ENCODE measurements around the gene TESPA1.

Gene TESPA1

DNA sequence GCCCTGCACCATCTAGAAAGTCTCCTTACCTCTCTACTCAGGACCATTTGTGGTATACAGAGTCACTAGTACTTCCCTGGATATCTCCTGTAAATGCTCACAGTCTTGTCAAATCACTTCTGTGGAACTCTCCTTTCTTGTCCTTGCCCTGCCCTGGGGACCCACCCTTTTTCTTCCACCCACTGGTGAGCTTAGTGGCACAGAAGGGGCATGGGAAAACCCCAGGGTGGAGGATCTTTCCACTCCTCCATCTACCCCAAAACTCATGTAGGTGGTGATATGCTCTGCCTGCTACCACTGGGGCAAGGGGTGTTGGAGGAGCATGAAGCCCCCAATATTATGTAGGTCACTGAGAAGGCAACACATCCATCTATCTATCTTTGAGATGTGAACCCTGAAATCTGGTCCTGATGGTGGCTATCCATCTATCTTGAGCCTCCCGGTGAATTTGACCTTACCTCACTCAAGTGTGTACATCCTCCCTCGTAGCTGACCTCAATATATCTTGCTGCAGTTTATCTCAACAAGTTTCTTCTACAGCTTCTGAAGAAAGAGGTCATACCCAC is 943 bp downstream of the TESPA1 start:
- no peak for DNase-seq (ENCODE audit: low read depth in 3 of 3)

DNA sequence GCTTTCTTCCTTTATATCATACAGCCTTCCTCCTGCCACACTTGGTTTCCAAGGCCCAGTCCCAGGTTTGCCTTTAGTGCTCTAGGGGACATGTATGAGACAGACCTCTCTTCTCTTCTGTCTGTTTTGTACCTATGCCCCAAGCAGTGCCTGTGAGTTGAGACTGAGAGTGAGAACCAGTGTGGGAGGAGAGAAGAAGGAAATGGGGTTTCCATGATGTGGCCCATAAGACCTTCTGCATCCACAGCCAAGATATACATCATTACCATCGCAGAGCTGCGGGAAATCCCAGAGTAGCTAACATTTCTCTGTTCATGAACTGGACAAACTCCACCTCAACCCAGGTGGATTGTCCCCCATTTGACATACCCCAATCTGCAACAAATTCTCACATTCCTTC is 2.8 kb downstream of the TESPA1 start:
- no peak for DNase-seq (ENCODE audit: low read depth in 3 of 3)

DNA sequence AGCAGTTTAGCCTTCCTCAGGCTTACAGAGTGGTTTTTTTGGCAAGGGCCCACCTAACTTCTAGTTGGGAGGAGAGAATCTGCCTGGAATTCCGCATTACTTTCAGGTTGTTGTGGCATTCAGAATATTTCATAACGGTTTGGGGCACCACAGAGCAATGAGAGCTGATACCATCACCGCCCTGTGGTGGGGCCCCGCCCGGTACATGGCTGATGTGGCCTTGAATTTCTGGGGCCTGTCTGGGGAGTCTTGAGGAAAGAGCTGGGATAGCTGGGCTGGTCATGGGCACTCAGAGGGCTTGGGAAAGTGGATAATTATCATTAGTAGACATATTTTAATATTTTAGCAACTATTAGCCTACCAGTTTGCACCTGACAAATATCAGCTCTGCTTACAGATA is 4.2 kb downstream of the TESPA1 start:
- DNase-seq (ENCODE audit: low read depth in 3 of 3): no peak

DNA sequence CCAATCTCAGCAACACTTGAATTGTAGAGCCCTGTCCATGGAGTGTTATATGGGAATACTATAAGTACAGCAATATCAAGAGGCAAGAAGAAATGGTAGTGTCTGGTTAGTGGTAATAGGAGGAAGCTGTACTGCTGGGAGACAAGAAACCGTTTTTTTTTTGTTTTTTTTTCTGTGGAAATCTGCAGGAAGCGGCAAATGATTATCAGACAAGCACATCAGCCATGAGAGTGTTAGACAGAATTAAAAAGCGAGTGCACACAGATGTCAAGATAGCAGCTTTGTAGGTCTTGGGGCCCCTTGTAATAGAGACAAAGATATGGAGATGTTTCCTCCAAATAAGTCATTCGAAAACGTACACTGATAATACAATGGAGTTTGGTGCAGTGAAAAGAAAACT is 6.7 kb downstream of the TESPA1 start:
- no peak for DNase-seq (ENCODE audit: low read depth in 3 of 3)

DNA sequence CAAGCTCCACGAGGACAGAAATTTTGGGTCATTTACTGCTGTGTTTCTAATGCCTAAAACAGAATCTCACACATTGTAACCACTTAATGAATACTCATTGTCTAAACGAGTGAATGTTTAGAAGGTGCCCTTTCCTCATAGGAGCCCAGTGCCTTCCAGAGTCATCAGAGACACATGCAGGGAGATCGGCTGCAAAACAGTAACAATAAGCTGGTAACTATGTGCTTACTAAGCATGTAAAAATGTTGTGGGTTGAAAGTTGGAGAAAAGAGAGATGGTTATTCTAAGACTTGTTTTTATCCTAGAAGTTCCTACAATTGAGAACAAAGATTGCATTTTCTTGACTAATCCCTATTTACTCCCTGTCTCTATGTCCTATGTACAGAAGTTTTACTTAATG is 7.4 kb downstream of the TESPA1 start:
- no peak for DNase-seq (ENCODE audit: low read depth in 3 of 3)

DNA sequence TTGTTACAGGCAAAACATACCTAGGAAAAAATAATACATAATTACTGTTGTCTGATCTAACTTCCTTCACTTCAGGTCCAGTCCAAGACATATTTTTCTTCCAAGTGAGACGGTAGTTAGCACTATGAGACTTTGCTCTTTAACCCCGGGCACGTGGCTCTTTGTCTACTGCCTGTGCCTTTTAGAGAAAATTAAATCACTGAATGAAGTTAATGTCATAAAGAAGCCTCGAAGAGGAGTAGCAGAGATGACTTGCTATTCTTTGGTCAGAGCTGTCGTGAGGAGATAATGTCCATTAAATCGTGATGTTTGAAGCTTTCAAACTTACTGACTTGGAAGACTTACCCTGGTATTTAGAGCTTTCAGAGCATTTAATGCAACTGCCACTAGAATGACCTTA is 8.7 kb downstream of the TESPA1 start:
- DNase-seq (ENCODE audit: low read depth in 3 of 3): no peak

DNA sequence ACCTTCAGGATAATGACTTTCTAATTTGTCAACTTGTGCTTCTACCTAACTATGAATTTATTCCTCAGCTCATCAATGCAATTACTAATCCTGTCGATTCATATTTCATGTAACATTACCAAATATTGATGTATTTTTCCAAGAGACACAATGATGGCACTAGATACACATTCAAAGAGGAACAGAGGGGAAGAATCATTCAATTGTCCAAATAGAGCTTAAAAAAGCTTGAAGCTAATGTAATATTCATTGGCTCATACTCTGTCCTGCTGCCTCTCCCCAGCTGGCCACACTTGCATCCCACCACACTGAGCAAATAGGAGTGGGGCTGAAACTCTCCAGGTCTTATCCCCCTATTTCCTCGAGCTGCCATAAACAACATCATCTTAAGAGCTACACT is 9.3 kb downstream of the TESPA1 start:
- no peak for DNase-seq (ENCODE audit: low read depth in 3 of 3)

DNA sequence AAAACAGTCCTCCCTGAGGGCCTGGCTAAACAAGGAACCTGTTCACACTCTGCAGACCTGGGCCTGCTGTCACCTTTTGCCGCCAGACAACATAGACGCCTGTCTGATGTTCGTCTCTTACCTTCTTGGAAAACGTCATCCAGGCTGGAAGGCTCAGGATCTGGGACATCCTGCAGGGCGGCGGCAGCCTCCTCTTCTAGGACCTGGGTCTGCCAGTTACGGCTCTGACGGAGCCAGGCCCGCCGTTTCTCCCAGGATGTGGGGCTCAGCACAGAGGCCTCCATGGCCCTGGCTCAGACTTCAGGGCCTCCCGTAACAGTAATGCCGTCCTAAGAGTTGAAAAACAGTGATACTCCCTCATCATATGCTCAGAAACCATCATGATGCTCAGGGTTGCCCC is 10.3 kb downstream of the TESPA1 start:
- DNase-seq (ENCODE audit: low read depth in 3 of 3): no peak

DNA sequence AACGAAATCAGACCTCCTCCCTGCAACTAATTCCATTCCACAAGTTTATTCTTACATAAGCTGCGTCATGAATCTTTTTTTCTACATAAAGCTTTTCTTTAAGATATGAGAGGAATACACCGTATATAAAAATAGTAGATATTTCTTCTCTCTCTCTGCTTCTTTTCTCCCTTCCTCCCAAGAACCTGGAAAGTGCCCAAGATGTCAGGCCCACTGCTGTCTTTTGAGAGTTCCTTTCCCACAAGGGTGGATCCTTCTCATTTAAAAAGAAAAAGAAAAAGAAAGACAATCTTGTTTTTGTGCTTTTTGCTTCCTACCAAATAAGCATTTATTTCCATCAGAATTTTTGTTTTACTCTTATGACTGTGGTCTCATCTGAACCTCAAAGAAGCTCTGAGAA is 11.0 kb downstream of the TESPA1 start:
- DNase-seq (ENCODE audit: low read depth in 3 of 3): no peak

DNA sequence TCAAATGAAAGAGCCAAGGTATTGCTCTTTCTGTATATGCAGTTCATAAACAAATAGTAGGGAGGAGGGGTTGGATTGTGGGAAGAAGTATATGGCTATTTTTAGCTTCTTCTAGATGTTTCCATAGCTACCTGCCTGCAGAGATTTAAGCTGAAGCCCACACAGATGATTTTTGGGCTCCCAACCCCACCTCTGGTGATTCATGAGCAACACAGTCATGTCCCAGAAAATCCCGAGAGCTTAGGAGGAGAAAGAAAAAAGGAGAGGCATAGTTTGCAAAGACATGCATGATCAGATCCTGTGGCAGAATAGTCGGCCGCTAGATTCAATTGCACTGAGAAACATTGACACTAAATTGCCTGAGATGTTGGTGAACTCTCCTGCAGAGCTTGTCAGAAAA is 13.8 kb downstream of the TESPA1 start:
- no peak for DNase-seq (ENCODE audit: low read depth in 3 of 3)

DNA sequence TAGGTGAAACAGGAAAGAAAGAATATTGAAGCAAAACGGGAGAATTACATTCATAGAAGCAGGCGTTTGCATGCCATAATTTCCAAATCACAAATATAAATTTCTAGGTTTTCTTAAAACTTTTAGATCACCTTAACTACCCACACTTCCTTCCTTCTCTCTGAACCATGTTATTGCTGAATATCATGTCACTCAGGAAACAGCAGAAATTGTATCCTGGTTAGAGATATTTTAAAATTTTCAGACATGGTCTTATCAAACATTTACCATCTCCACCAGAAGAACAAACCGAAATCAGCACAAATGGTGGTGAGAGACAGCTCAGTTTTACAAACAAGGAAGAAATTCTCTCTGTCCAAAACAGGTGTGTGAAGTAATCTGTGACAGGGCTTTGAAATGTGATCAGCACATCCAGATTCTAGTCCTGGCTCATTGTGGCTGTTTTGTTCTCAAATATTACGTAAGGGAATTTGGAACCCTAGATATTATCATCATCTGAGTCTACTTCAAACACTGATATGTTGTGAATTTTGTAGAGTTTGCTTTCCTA is 16.3 kb downstream of the TESPA1 start:
- no peak for DNase-seq (ENCODE audit: low read depth in 3 of 3)

DNA sequence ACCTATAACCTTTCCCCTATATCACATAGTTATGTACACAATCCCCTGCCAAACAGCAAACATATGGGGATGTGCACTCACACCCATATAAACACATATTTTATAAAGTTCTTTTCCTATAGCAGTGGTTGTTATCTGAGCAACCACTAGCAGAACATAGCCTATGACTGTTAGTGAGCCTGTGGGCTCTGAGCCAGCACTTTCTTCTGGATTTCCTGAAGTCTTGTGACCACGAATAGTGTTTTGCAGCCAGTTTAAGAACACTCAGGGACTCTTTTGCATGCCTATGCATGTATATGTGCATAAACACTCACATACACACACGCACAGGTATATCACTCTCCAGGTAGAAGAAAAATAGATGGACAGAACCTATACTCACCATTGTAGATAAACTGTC is 17.1 kb downstream of the TESPA1 start:
- DNase-seq (ENCODE audit: low read depth in 3 of 3): no peak

DNA sequence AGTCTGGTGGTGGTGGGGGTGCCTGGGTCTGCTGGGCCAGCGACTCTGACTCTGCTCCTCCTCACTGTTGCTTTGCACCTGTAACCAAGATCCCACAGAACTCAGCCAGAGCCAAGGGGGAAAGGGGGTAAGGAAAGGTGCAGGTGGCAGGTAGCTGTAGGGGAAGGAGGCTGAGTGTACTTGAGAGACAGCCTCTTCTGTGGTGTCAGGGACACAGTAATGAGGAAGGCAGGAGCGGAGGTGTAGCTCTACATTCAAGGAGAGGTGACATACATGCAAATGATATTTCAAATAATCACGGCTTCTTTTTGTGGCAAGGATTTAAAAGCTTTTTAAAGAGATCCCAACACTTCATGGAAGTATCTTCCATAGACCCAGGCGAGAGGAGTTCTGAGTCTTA is 23.4 kb downstream of the TESPA1 start:
- DNase-seq (ENCODE audit: low read depth in 3 of 3): no peak

DNA sequence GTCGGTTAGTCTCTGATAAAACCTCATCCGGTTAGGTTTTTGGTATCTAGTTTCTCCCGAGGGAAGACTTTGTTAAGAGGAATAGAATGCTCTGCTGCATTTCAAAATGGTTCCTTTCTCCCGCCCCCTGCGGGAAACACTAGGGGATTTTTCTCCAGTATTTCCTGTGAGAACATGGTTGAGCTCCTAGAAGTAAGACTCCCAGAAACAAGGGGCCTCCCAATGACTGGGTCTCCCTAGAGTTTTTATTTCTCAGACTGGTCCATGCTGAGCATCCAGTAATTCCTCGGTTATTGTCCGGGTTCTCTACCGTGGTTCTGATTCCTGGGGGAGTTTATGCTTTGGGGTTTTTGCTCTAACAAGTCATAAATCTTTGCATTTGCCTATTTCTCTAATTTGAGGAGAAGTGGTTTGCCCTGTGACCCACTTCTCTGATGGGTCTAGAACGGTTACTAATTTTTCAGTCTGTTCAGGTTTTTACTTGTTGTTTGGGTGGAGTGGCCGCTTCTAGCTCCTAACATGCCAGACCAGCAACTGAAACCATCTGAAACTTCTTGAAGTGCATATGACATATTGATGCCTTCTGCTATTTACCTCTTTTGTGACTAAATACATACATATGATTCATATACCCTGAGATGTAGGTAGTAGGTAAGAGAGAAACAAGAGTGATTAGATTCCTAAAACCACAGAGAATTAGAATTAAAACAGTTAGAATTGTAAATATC is 25.1 kb downstream of the TESPA1 start:
- no peak for DNase-seq (ENCODE audit: low read depth in 3 of 3)

DNA sequence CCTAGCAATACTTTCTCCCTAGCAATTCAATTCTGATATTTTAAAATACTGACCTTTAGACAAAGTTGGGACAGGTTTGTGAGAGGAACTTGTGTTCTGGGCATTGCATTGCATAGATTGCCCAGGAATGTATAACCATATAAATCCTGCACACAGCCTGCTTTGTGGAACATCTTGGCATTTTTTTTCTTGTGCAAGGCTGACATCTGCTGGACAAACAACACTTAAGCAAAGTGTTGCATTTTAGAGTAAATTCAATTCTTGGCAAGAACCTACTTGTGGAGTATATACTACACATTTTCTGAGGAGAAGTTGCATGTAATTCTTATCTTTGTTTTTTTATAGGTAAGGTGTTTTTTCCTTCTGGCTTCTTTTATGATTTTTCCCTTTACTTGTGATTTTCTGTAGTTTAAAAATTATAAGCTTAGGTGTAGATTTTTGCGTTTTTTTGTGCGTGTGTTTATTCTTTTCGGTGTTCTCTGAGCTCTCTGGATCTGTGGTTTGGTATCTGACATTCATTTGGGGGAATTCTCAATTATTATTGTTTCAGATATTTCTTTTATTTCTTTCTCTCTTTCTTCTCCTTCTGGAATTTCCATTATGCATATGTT is 26.4 kb downstream of the TESPA1 start:
- peak in 2 of 3 donors; percentile 27 to 34 for DNase-seq (ENCODE audit: low read depth in 3 of 3)

DNA sequence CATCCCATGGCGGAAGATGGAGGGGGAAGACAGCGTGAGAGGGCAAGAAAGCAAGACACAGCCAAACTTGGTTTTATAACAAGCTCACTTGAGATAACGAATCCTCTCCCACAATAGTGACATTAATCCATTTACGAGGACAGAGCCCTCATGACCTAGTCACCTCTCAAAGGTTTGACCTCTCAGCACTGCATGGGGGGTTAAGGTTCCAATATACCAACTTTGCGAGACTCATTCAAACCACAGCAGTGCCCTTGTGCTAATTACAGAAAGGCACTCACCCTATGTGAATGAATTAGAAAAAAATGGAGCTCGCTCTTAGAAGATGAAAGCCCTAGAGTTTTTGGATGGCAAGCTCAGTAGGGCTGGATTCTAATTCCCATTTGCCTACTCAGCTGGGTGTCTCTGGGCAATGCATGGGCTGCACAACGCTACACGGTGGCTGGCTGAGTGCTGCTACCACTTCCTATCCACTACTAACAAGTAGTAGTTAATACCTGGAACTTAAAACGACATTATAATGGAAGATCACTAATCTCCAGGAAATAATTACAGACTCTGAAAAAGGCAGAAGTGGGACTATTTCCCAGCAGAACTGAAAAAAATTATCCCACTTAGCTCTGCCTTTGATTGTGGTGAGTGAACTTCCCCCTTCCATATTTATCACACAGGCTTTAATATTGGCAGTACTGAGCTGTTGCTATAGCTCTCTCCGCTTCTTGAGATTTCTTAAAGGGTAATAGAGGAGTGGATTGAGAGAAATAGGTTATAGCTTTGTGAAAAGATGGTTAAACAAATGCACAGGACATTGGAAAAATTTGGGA is 27.5 kb downstream of the TESPA1 start:
- DNase-seq (ENCODE audit: low read depth in 3 of 3): no peak

DNA sequence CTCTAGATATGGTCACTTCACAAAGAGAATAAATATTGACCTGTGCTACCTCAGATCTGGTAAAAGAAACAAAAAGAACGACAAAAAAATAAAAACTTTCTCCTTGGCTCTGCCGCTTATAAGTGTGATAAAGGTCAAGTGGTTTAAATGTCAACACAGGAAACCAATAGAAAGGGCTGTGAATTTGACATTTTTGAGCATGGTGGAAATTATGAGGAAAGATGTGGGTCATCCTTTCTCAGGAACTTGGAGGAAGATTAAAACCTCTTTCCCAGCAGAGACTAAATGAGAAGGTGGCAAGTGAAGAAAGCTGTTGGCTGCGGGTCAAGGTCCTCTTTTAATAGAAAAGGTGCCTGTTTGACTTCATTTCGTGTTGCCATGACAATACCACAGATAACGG is 28.2 kb downstream of the TESPA1 start:
- DNase-seq (ENCODE audit: low read depth in 3 of 3): no peak

DNA sequence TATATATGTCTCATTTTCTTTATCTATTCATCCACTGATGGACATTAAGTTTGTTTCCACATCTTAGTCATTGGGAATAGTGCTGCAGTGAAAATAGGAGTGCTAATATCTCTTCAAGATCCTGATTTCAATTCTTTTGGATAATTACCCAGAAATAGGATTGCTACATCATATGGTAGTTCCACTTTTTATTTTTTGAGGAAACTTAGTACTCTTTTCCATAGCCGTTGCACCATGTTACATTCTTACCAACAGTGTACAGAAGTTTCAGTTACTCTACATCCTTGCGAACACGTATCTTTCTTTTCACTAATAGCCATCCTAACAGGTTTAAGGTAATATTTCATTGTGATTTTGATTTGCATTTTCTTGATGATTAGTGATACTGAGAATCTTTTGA is 29.8 kb downstream of the TESPA1 start:
- no peak for DNase-seq (ENCODE audit: low read depth in 3 of 3)

DNA sequence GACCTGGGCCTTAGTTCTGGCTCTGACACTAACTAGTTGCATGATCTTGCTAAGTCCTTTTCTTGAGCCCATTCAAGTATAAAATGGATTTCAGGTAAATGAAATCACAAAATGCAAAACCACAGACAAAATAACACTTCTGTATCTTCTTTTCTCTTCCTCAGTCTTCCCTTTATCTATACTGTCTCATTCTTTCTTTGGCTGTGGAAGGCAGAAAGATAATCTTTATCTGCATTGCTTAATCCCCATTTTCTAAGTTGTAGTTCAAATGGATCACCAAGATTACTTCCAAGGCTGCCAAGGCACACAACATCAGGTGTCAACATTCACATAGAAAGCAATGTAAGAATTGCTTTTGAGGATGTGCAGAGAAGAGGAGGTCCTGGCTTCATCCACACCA is 30.3 kb downstream of the TESPA1 start:
- DNase-seq (ENCODE audit: low read depth in 3 of 3): no peak

DNA sequence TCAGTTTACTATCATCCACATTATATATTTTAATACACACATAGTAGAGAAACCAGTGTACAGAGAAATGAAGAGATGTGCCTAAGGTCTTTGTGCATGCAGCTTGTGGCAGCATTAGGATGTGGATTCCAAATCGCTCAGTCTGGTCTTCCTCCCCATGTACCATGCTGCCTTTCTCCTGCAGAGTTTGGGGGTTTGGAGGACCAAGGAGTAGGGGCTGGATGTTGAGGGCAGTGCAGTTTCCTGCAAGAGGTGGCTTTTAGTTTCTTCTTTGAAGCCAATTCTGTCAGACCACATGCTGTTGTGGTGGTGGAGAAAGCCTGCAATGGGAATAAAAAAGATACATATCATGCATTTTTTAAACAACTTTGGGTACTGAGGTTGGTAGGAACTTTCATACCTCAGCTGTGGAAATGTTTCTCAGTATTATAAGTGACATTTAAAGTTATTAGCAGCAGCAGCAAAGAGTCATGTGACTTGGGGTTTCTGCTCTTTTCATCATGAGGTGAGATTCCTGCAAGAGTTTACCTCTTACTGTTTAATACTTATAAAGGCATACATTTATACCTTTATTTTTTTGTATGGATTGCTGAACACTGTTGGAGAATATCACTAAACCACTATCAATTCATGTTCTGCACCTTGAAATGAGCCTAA is 34.4 kb downstream of the TESPA1 start:
- DNase-seq (ENCODE audit: low read depth in 3 of 3): no peak

DNA sequence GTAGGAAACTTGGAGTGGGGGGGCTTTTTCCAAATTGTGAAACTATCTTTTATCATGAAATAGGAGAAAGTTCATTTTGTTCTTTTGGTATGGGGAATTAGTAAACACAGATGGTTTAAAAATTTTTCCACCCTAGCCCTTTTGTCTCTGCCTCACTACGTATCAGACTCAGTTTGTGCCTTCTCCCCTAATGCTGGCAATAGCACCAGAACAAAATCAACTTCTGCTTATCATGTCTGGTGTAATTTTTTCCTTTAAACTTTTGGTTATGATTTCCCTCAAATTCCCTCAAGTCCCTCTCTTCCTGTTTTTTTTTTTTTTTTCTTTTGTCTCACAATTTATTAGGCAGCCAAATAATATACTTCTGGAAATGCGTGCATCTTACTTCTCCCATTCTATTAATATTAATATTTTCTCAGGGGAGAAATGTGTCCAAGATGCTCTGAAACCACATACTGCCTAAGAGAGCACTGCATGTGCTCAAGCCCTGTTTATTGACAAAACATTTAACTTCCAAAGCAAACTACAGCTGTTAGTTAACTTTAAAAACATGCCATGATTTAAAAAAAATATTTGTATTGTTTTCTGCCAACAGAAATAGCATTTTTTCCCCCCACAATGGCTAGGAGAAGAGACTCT is 35.4 kb downstream of the TESPA1 start:
- no peak for DNase-seq (ENCODE audit: low read depth in 3 of 3)
